H9 (cell line): ENCODE results near the gene CCL26. TPM values are rescaled to one million over a fixed set of nuclear protein-coding genes. Genes with fewer than 3 reads are reported as not detected.

Experiments
- DNase-seq: peaks from one replicate; pipeline ENCODE4 v3.0.0-alpha.2; 2017
- H2AFZ ChIP-seq: one replicate; pipeline ENCODE4 v1.6.1; 2013; ENCODE audit warnings: mild to moderate bottlenecking, low read length, control low read depth, moderate library complexity
- H2AK5ac ChIP-seq: 2 replicates; pipeline ENCODE4 v1.6.1; 2013; ENCODE audit warnings: low read length, control low read depth, mixed read lengths; ENCODE audit not compliant: insufficient read length
- H2BK120ac ChIP-seq: one replicate; pipeline ENCODE4 v1.6.1; 2013; ENCODE audit warnings: low read depth, mild to moderate bottlenecking, low read length, control low read depth, inconsistent platforms; ENCODE audit not compliant: poor library complexity, severe bottlenecking
- H2BK12ac ChIP-seq: 2 replicates; pipeline ENCODE4 v1.6.1; 2013; ENCODE audit warnings: low read length, control low read depth, mixed read lengths, low read depth; ENCODE audit not compliant: insufficient read length
- H2BK15ac ChIP-seq: 2 replicates; pipeline ENCODE4 v1.6.1; 2013; ENCODE audit warnings: low read depth, low read length, control low read depth
- H2BK20ac ChIP-seq: one replicate; pipeline ENCODE4 v1.6.1; 2013; ENCODE audit warnings: low read depth, mild to moderate bottlenecking, low read length, control low read depth, inconsistent platforms; ENCODE audit not compliant: poor library complexity, severe bottlenecking
- H2BK5ac ChIP-seq: 2 replicates; pipeline ENCODE4 v1.6.1; 2013; ENCODE audit warnings: low read length, control low read depth, mixed read lengths; ENCODE audit not compliant: insufficient read length
- H3K14ac ChIP-seq: 2 replicates; pipeline ENCODE4 v1.6.1; 2013; ENCODE audit warnings: low read length, control low read depth; ENCODE audit not compliant: insufficient read depth
- H3K18ac ChIP-seq: 2 replicates; pipeline ENCODE4 v1.6.1; 2013; ENCODE audit warnings: low read depth, mild to moderate bottlenecking, mixed read lengths, low read length, control low read depth; ENCODE audit not compliant: insufficient read length
- H3K23ac ChIP-seq: 2 replicates; pipeline ENCODE4 v1.6.1; 2013; ENCODE audit warnings: low read length, control low read depth, mixed read lengths, low read depth; ENCODE audit not compliant: insufficient read length
- H3K23me2 ChIP-seq: 2 replicates; pipeline ENCODE4 v1.6.1; 2013; ENCODE audit warnings: low read depth, mild to moderate bottlenecking, mixed read lengths, low read length, control low read depth; ENCODE audit not compliant: insufficient read length, poor library complexity, severe bottlenecking
- H3K27ac ChIP-seq: 2 replicates; pipeline ENCODE4 v1.5.1; 2013; ENCODE audit warnings: low read length, control low read depth, mixed read lengths, low read depth; ENCODE audit not compliant: insufficient read length
- H3K27me3 ChIP-seq: 2 replicates; pipeline ENCODE4 v1.6.1; 2013; ENCODE audit warnings: low read length, control low read depth, inconsistent platforms; ENCODE audit not compliant: insufficient read depth
- H3K4ac ChIP-seq: 2 replicates; pipeline ENCODE4 v1.6.1; 2013; ENCODE audit warnings: low read depth, mild to moderate bottlenecking, control low read depth, inconsistent platforms, low read length, moderate library complexity
- H3K4me1 ChIP-seq: 2 replicates; pipeline ENCODE4 v1.6.1; 2013; ENCODE audit warnings: low read length, control low read depth, inconsistent platforms; ENCODE audit not compliant: insufficient read depth
- H3K4me2 ChIP-seq: 2 replicates; pipeline ENCODE4 v1.6.1; 2013; ENCODE audit warnings: low read length, control low read depth, mixed read lengths; ENCODE audit not compliant: insufficient read length, insufficient read depth
- H3K56ac ChIP-seq: 2 replicates; pipeline ENCODE4 v1.6.1; 2013; ENCODE audit warnings: low read depth, mild to moderate bottlenecking, mixed read lengths, low read length, control low read depth; ENCODE audit not compliant: insufficient read length
- H3K79me1 ChIP-seq: 2 replicates; pipeline ENCODE4 v1.6.1; 2013; ENCODE audit warnings: low read depth, mild to moderate bottlenecking, moderate library complexity, low read length, control low read depth, inconsistent platforms; ENCODE audit not compliant: insufficient read depth, poor library complexity, severe bottlenecking
- H3K79me2 ChIP-seq: 2 replicates; pipeline ENCODE4 v1.6.1; 2013; ENCODE audit warnings: low read length, control low read depth, inconsistent platforms; ENCODE audit not compliant: insufficient read depth
- H3K9ac ChIP-seq: 2 replicates; pipeline ENCODE4 v1.6.1; 2013; ENCODE audit warnings: low read length, control low read depth, mixed read lengths; ENCODE audit not compliant: insufficient read length; ENCODE audit errors: extremely low read depth
- H3K9me3 ChIP-seq: one replicate; pipeline ENCODE4 v1.6.1; 2013; ENCODE audit warnings: low read depth, low read length, inconsistent platforms; ENCODE audit not compliant: control insufficient read depth
- H3T11ph ChIP-seq: one replicate; pipeline ENCODE4 v1.6.1; 2013; ENCODE audit warnings: mild to moderate bottlenecking, low read length, control low read depth, inconsistent platforms
- H4K20me1 ChIP-seq: one replicate; pipeline ENCODE4 v1.6.1; 2013; ENCODE audit not compliant: control insufficient read depth, insufficient read length, insufficient read depth
- H4K5ac ChIP-seq: 2 replicates; pipeline ENCODE4 v1.6.1; 2013; ENCODE audit warnings: low read depth, mild to moderate bottlenecking, mixed read lengths, low read length, control low read depth; ENCODE audit not compliant: insufficient read length
- H4K8ac ChIP-seq: replicated peaks from 2 replicates; pipeline ENCODE4 v1.6.1; 2013; ENCODE audit warnings: low read length, control low read depth, mixed read lengths, low read depth; ENCODE audit not compliant: insufficient read length
- H4K91ac ChIP-seq: 2 replicates; pipeline ENCODE4 v1.6.1; 2013; ENCODE audit warnings: low read depth, mild to moderate bottlenecking, moderate library complexity, mixed read lengths, low read length, control low read depth; ENCODE audit not compliant: insufficient read length
- H3K27ac Mint-ChIP-seq, 3 experiments: 2 replicates in 2 of 3; 3 replicates in 1 of 3; pipeline ENCODE4 v1.8.0; 2020 to 2021; ENCODE audit warnings: mixed read lengths in 3 of 3, mild to moderate bottlenecking in 1 of 3, moderate library complexity in 1 of 3
- H3K27me3 Mint-ChIP-seq: 2 replicates; pipeline ENCODE4 v1.8.0; 2021; ENCODE audit warnings: low read depth, mild to moderate bottlenecking, moderate library complexity, mixed read lengths
- H3K36me3 Mint-ChIP-seq, 3 experiments: 2 replicates in 2 of 3; 3 replicates in 1 of 3; pipeline ENCODE4 v1.8.0; 2020 to 2021; ENCODE audit warnings: low read depth in 3 of 3, mixed read lengths in 3 of 3; ENCODE audit not compliant: insufficient read depth in 1 of 3
- H3K4me1 Mint-ChIP-seq, 2 experiments: 2 replicates each; pipeline ENCODE4 v1.8.0; 2020; ENCODE audit warnings: mixed read lengths in 2 of 2
- H3K4me3 Mint-ChIP-seq, 2 experiments: 2 replicates in 1 of 2; 3 replicates in 1 of 2; pipeline ENCODE4 v1.8.0; 2020 to 2021; ENCODE audit warnings: mild to moderate bottlenecking in 2 of 2, mixed read lengths in 2 of 2, moderate library complexity in 1 of 2
- H3K9me3 Mint-ChIP-seq, 2 experiments: 2 replicates in 1 of 2; 3 replicates in 1 of 2; pipeline ENCODE4 v1.8.0; 2020; ENCODE audit warnings: mild to moderate bottlenecking in 2 of 2, mixed read lengths in 2 of 2, moderate library complexity in 1 of 2
- WGBS: extraction: QIAGEN DNeasy Blood & Tissue Kit; methylation state at CpG from one replicate; pipeline ENCODE4 v1.1.7; 2013; ENCODE audit warnings: missing lambda C conversion rate, low lambda C conversion rate, mixed read lengths; ENCODE audit not compliant: insufficient read length; ENCODE audit errors: extremely low coverage; 5-methylcytosine and 5-hydroxymethylcytosine counted together
- total RNA-seq: library from RNA; stranded (reverse); gene quantifications from 2 replicates; pipeline ENCODE4 v1.2.1, GENCODE V29; 2021
- TF ChIP-seq, protein P1 (sequence below): fragments of 200-600 bp; sonication (generic); conservative IDR thresholded peaks from 3 replicates; pipeline ENCODE4 v1.8.0; 2021; ENCODE audit warnings: antibody characterized with exemption, mild to moderate bottlenecking

CCL26 gene
- total RNA-seq, 1 experiment from 2014 or later: 9.3 TPM

DNA sequence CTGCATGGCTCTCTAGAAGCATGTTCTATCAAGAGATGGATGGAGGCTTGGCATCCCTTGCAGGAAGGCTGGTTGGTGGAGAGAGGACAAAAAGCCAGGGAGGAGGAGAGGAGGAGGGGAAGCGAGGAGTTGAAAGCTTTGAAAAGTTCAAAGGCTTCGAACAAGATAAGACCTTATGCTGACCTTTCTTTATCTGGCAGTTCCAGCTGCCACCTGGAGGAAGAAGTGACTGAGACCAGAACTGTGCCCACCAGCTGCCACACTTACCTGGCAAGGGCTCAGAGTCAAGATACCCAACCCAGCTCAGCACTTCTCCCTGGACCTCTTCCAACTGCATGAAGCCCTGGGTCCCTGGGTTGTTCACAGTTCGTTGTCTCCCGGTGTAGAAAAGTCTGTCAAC lies 26.8 kb upstream of the CCL26 start:
- H3K4me1 ChIP-seq: no peaks in the 10 kb centered on the region
- DNase-seq: no peak
- no peaks in the 10 kb centered on the region; the same call in 1 of the 2 replicates for H3K27me3 Mint-ChIP-seq
- no peak overlapping the region for H3K18ac ChIP-seq
- H3K56ac ChIP-seq: no peak overlapping the region
- WGBS: no CpG with 5 or more reads among the region's 4 CpGs
- no peak overlapping the region for H4K5ac ChIP-seq
- H2BK20ac ChIP-seq: no peak overlapping the region
- no peak overlapping the region for H2AK5ac ChIP-seq
- H3K14ac ChIP-seq: no peak overlapping the region
- H2BK5ac ChIP-seq: no peak overlapping the region
- H3K4me2 ChIP-seq: no peak overlapping the region
- H3K79me1 ChIP-seq: no peaks in the 10 kb centered on the region
- no peak overlapping the region for H3K4ac ChIP-seq
- H2BK120ac ChIP-seq: no peak overlapping the region
- H3K27ac ChIP-seq: no peak overlapping the region
- peaks cover 3 to 5% of the 10 kb centered on the region in 2 experiments; a peak in 1 of 4 replicates for H3K4me1 Mint-ChIP-seq
- TF ChIP-seq, protein P1, sequence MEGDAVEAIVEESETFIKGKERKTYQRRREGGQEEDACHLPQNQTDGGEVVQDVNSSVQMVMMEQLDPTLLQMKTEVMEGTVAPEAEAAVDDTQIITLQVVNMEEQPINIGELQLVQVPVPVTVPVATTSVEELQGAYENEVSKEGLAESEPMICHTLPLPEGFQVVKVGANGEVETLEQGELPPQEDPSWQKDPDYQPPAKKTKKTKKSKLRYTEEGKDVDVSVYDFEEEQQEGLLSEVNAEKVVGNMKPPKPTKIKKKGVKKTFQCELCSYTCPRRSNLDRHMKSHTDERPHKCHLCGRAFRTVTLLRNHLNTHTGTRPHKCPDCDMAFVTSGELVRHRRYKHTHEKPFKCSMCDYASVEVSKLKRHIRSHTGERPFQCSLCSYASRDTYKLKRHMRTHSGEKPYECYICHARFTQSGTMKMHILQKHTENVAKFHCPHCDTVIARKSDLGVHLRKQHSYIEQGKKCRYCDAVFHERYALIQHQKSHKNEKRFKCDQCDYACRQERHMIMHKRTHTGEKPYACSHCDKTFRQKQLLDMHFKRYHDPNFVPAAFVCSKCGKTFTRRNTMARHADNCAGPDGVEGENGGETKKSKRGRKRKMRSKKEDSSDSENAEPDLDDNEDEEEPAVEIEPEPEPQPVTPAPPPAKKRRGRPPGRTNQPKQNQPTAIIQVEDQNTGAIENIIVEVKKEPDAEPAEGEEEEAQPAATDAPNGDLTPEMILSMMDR: no peak
- no peak overlapping the region for H3K4me3 Mint-ChIP-seq
- H4K8ac ChIP-seq: no peak overlapping the region
- H3T11ph ChIP-seq: no peak overlapping the region
- H3K9me3 Mint-ChIP-seq: no peaks in the 10 kb centered on the region
- no peaks in the 10 kb centered on the region for H4K20me1 ChIP-seq
- H2AFZ ChIP-seq: no peak overlapping the region
- no peak overlapping the region for H2BK15ac ChIP-seq
- no peak overlapping the region for H3K9ac ChIP-seq
- H4K91ac ChIP-seq: no peak overlapping the region
- H3K79me2 ChIP-seq: no peaks in the 10 kb centered on the region
- no peaks in the 10 kb centered on the region for H3K9me3 ChIP-seq
- H3K36me3 Mint-ChIP-seq: no peaks in the 10 kb centered on the region
- no peaks in the 10 kb centered on the region for H3K23me2 ChIP-seq
- no peaks in the 10 kb centered on the region for H3K27me3 ChIP-seq
- H3K27ac Mint-ChIP-seq: no peak overlapping the region
- no peak overlapping the region for H2BK12ac ChIP-seq
- no peak overlapping the region for H3K23ac ChIP-seq
